Sigmoid colon (tissue), 4 donors: Measurements from ENCODE around the gene NYNRIN.

Source experiments
- CTCF ChIP-seq, 4 experiments: fragments of 450-650 bp in 3 of 4; fragments of 200-600 bp in 1 of 4; IDR thresholded peaks; one replicate each; pipeline ENCODE4 v1.5.1; 2016 to 2019; ENCODE audit warnings: antibody characterized with exemption in 4 of 4, mild to moderate bottlenecking in 3 of 4, moderate library complexity in 2 of 4
- POLR2A ChIP-seq, 2 donors: fragments of 450-650 bp; IDR thresholded peaks; one replicate each; pipeline ENCODE4 v1.6.1; 2016; ENCODE audit warnings: antibody characterized with exemption in 2 of 2, mild to moderate bottlenecking in 2 of 2, moderate library complexity in 2 of 2
- POLR2AphosphoS5 ChIP-seq, 4 donors: sonication (generic); formaldehyde crosslinking; IDR thresholded peaks; one replicate each; pipeline ENCODE4 v1.6.1; 2017; ENCODE audit warnings: antibody characterized with exemption in 4 of 4

- TF ChIP-seq POLR2A (IDR thresholded peaks at IDR 0.05) (no peak), CTCF (IDR thresholded peaks at IDR 0.05) (no peak), POLR2AphosphoS5 (IDR thresholded peaks at IDR 0.05) (peak in 2 of 4 donors; percentile 26 to 44)
Observed at GRCh38 chr14:24439830-24440605, 41.2 kb downstream of the NYNRIN start.
